HepG2 (cell line): ENCODE results near the gene MYL2. TPM values are rescaled to one million over a fixed set of nuclear protein-coding genes. Genes with fewer than 3 reads are reported as not detected.
A peak's percentile ranks its signal among the peaks of the same experiment; 100 is the strongest.

Experiments
- CENPBD1 ChIP-seq: sonication (generic); formaldehyde crosslinking; IDR thresholded peaks from 2 replicates; pipeline ENCODE4 v1.8.0; 2022; ENCODE audit warnings: missing genetic modification reagents, low read depth, mild to moderate bottlenecking, borderline replicate concordance
- EEA1 ChIP-seq: sonication (generic); formaldehyde crosslinking; IDR thresholded peaks from 2 replicates; pipeline ENCODE4 v1.5.1; 2020; ENCODE audit warnings: mild to moderate bottlenecking, missing genetic modification reagents, borderline replicate concordance
- ETV6 ChIP-seq: sonication (generic); formaldehyde crosslinking; conservative IDR thresholded peaks from 2 replicates; pipeline ENCODE4 v1.4.0; 2020; ENCODE audit warnings: missing genetic modification reagents
- HNRNPL ChIP-seq: fragments of 200-400 bp; formaldehyde crosslinking; IDR thresholded peaks from 2 replicates; pipeline ENCODE4 v1.6.1; 2017; ENCODE audit warnings: mild to moderate bottlenecking, low read depth, low read length
- HOXA7 ChIP-seq: sonication (generic); formaldehyde crosslinking; IDR thresholded peaks from 2 replicates; pipeline ENCODE4 v1.8.1; 2022; ENCODE audit warnings: mild to moderate bottlenecking, missing genetic modification reagents, moderate library complexity
- KDM1A ChIP-seq: IDR thresholded peaks from 2 replicates; pipeline ENCODE4 v1.6.1; 2016; ENCODE audit warnings: missing compliant biosample characterization
- MLLT10 ChIP-seq: sonication (generic); formaldehyde crosslinking; IDR thresholded peaks from 2 replicates; pipeline ENCODE4 v1.4.0; 2020; ENCODE audit warnings: missing genetic modification reagents
- MTA1 ChIP-seq: sonication (generic); formaldehyde crosslinking; IDR thresholded peaks from 2 replicates; pipeline ENCODE4 v1.4.0; 2020; ENCODE audit warnings: missing genetic modification reagents, mild to moderate bottlenecking, borderline replicate concordance
- MZF1 ChIP-seq: sonication (generic); formaldehyde crosslinking; IDR thresholded peaks from 2 replicates; pipeline ENCODE4 v1.8.1; 2023; ENCODE audit warnings: mild to moderate bottlenecking, missing genetic modification reagents, borderline replicate concordance
- PBX2 ChIP-seq: IDR thresholded peaks from 2 replicates; pipeline ENCODE4 v1.6.1; 2016; ENCODE audit warnings: control low read depth
- RFX3 ChIP-seq: IDR thresholded peaks from 2 replicates; pipeline ENCODE4 v1.6.1; 2016; ENCODE audit warnings: missing biosample characterization, missing genetic modification reagents
- U2AF2 ChIP-seq: fragments of 200-400 bp; formaldehyde crosslinking; IDR thresholded peaks from 2 replicates; pipeline ENCODE4 v1.6.1; 2017; ENCODE audit warnings: low read depth, mild to moderate bottlenecking, low read length
- XBP1 ChIP-seq: sonication (generic); formaldehyde crosslinking; IDR thresholded peaks from 2 replicates; pipeline ENCODE4 v1.5.0; 2020; ENCODE audit warnings: missing genetic modification reagents
- ZFP36L2 ChIP-seq: sonication (generic); formaldehyde crosslinking; IDR thresholded peaks from 2 replicates; pipeline ENCODE4 v1.4.0; 2020; ENCODE audit warnings: missing genetic modification reagents
- ZNF251 ChIP-seq: sonication (generic); formaldehyde crosslinking; IDR thresholded peaks from 2 replicates; pipeline ENCODE4 v1.9.0; 2021; ENCODE audit warnings: mild to moderate bottlenecking, missing genetic modification reagents
- ZNF331 ChIP-seq: sonication (generic); formaldehyde crosslinking; IDR thresholded peaks from 2 replicates; pipeline ENCODE4 v1.4.0; 2020; ENCODE audit warnings: missing genetic modification reagents
- ZNF33B ChIP-seq: sonication (generic); formaldehyde crosslinking; IDR thresholded peaks from 2 replicates; pipeline ENCODE4 v1.5.1; 2020; ENCODE audit warnings: mild to moderate bottlenecking, missing genetic modification reagents
- ZNF383 ChIP-seq: sonication (generic); formaldehyde crosslinking; IDR thresholded peaks from 2 replicates; pipeline ENCODE4 v1.4.0; 2020; ENCODE audit warnings: missing genetic modification reagents, mild to moderate bottlenecking, borderline replicate concordance
- ZNF605 ChIP-seq: sonication (generic); formaldehyde crosslinking; IDR thresholded peaks from 2 replicates; pipeline ENCODE4 v1.8.0; 2022; ENCODE audit warnings: mild to moderate bottlenecking, missing genetic modification reagents
- ZNF644 ChIP-seq: IDR thresholded peaks from 2 replicates; pipeline ENCODE4 v1.6.1; 2016; ENCODE audit warnings: low read depth
- ZNF768 ChIP-seq: sonication (generic); formaldehyde crosslinking; IDR thresholded peaks from 2 replicates; pipeline ENCODE4 v1.4.0; 2020; ENCODE audit warnings: missing genetic modification reagents
- ZNF772 ChIP-seq: sonication (generic); formaldehyde crosslinking; IDR thresholded peaks from 2 replicates; pipeline ENCODE4 v1.5.0; 2020; ENCODE audit warnings: mild to moderate bottlenecking, missing genetic modification reagents
- ZSCAN22 ChIP-seq: sonication (generic); formaldehyde crosslinking; IDR thresholded peaks from 2 replicates; pipeline ENCODE4 v1.4.0; 2020; ENCODE audit warnings: mild to moderate bottlenecking, missing genetic modification reagents
- polyA plus RNA-seq, 8 experiments: library from polyadenylated mRNA; depleted of rRNA in 3 of 8; stranded (reverse) in 7 of 8; unstranded in 1 of 8; fragments of >200 nt; fragmentation: Illumina TruSeq in 4 of 8; extraction: Trizol in 4 of 8; gene quantifications; 2 replicates each; pipeline versions ENCODE4 v1.2.1 to v1.2.3, GENCODE V29; 2011 to 2016; ENCODE audit warnings: low read depth in 4 of 8, missing spikeins in 1 of 8, mixed read lengths in 1 of 8; ENCODE audit not compliant: insufficient read depth in 1 of 8
- total RNA-seq, 5 experiments: library from RNA; depleted of rRNA; stranded (reverse); fragments of >200 nt; fragmentation: Illumina TruSeq; extraction: Trizol; gene quantifications; 2 replicates each; pipeline ENCODE4 v1.2.3, GENCODE V29; 2016; ENCODE audit warnings: low read depth in 1 of 5
- TF ChIP-seq, protein P1 (sequence below): sonication (generic); formaldehyde crosslinking; IDR thresholded peaks from 2 replicates; pipeline ENCODE4 v1.4.0; 2020; ENCODE audit warnings: missing genetic modification reagents, low read depth, mild to moderate bottlenecking, borderline replicate concordance
- TF ChIP-seq, protein P2 (sequence below): sonication (generic); formaldehyde crosslinking; IDR thresholded peaks from 2 replicates; pipeline ENCODE4 v1.4.0; 2020; ENCODE audit warnings: mild to moderate bottlenecking, low read depth, missing genetic modification reagents
- TF ChIP-seq, protein P3 (sequence below): sonication (generic); formaldehyde crosslinking; IDR thresholded peaks from 2 replicates; pipeline ENCODE4 v1.4.0; 2020; ENCODE audit warnings: missing genetic modification reagents
- TF ChIP-seq, protein P4 (sequence below): sonication (generic); formaldehyde crosslinking; conservative IDR thresholded peaks from 2 replicates; pipeline ENCODE4 v1.4.0; 2020; ENCODE audit warnings: missing genetic modification reagents

MYL2 gene
- total and polyA plus RNA-seq, 2 of the 13 experiments (the other 11 are each of a cell fraction or from before 2014, with no cell fraction given): not detected

DNA sequence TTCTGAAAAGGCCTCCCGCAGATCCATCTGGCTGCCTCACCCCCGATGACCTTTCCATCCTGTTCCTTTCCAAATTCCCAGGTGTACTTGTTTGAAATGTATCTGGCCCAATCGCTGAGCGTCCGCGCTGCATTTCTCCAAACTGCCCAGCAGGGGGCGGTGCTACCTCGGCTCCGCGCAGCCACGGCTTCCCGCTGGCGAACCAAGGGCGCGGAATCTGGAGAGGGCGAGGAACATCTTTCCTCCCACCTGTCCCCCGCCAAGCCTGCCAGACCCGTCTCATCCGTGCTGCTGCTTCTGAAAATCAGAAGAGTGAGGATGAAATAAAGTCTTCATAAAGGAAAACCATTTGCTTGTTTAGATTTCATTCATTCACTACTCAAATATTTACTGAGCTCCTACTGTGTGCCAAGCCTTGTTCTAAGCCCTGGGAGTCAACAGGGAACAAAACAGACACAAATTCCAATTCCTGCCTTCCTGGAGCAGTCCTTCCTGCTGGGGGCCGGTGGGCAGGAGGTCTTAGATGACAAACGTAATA is 16.8 kb upstream of the MYL2 start (continued):
- TF ChIP-seq U2AF2 (no peak), ZNF251 (CRISPR knock-in tag) (no peak), ZNF644 (no peak), EEA1 (CRISPR knock-in tag) (no peak), HOXA7 (CRISPR knock-in tag) (no peak), ZFP36L2 (no peak), ZNF772 (no peak), ZSCAN22 (CRISPR knock-in tag) (no peak), HNRNPL (no peak), ZNF383 (CRISPR knock-in tag) (no peak), ZNF33B (CRISPR knock-in tag) (no peak), PBX2 (no peak), ETV6 (CRISPR knock-in tag) (no peak), ZNF331 (CRISPR knock-in tag) (no peak), MTA1 (no peak), KDM1A (no peak), CENPBD1 (no peak), MZF1 (CRISPR knock-in tag) (no peak), ZNF768 (CRISPR knock-in tag) (peak; percentile 31; the same call in 1 of the 2 replicates), ZNF605 (CRISPR knock-in tag) (no peak), RFX3 (CRISPR knock-in tag) (no peak), XBP1 (no peak), MLLT10 (CRISPR knock-in tag) (no peak)
- TF ChIP-seq, protein P1, sequence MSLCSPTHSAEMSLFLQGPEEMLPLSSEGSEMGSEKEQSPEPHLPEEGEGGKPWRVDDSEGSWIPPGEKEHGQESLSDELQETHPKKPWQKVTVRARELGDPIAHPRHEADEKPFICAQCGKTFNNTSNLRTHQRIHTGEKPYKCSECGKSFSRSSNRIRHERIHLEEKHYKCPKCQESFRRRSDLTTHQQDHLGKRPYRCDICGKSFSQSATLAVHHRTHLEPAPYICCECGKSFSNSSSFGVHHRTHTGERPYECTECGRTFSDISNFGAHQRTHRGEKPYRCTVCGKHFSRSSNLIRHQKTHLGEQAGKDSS: no peak
- TF ChIP-seq, protein P2, sequence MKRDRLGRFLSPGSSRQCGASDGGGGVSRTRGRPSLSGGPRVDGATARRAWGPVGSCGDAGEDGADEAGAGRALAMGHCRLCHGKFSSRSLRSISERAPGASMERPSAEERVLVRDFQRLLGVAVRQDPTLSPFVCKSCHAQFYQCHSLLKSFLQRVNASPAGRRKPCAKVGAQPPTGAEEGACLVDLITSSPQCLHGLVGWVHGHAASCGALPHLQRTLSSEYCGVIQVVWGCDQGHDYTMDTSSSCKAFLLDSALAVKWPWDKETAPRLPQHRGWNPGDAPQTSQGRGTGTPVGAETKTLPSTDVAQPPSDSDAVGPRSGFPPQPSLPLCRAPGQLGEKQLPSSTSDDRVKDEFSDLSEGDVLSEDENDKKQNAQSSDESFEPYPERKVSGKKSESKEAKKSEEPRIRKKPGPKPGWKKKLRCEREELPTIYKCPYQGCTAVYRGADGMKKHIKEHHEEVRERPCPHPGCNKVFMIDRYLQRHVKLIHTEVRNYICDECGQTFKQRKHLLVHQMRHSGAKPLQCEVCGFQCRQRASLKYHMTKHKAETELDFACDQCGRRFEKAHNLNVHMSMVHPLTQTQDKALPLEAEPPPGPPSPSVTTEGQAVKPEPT (CRISPR knock-in tag): no peak
- TF ChIP-seq, protein P3, sequence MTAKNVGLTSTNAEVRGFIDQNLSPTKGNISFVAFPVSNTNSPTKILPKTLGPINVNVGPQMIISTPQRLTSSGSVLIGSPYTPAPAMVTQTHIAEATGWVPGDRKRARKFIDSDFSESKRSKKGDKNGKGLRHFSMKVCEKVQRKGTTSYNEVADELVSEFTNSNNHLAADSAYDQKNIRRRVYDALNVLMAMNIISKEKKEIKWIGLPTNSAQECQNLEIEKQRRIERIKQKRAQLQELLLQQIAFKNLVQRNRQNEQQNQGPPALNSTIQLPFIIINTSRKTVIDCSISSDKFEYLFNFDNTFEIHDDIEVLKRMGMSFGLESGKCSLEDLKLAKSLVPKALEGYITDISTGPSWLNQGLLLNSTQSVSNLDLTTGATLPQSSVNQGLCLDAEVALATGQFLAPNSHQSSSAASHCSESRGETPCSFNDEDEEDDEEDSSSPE (CRISPR knock-in tag): 0 out of 2 replicates have a peak, but pooled peaks have one; percentile 16
- TF ChIP-seq, protein P4, sequence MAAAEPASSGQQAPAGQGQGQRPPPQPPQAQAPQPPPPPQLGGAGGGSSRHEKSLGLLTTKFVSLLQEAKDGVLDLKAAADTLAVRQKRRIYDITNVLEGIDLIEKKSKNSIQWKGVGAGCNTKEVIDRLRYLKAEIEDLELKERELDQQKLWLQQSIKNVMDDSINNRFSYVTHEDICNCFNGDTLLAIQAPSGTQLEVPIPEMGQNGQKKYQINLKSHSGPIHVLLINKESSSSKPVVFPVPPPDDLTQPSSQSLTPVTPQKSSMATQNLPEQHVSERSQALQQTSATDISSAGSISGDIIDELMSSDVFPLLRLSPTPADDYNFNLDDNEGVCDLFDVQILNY (CRISPR knock-in tag): no peak
